ENCODE measurements around the gene TTL. TPM values are rescaled to one million over a fixed set of nuclear protein-coding genes. Genes with fewer than 3 reads are reported as not detected.

The TTL gene
- polyA plus RNA-seq, 1 donor = 37.8 TPM

DNA sequence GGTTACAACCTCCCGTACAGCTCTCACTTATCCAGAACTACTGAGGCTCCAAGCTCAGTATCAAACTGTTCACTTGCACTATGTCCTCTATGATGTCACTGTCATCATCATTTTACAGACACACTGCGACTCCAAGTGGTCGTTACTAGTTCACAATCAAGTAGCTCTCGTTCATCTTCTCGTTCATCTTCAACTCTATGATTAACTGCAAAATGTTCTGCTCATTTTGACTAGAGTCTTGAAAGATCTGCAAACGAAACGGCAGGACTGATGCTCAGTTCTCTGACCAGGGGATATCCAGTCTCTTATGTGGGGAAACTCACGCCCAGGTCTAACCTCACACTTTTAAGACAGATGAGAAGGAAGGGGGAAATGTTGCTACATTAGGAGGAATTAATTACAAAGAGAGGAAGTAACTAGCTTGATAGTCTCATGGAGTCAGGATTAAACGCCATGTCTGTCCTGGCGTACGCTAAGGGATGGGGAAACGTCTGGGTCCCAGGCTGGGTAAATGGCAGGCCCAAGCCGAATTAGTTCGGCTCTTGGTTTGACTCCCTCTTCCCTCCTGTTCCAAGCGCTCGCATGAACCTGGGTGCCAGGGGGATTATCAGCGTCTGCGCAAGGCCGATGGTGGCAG lies 101.7 kb downstream of the TTL start:
- no peak for DNase-seq (ENCODE audit: low read depth)

DNA sequence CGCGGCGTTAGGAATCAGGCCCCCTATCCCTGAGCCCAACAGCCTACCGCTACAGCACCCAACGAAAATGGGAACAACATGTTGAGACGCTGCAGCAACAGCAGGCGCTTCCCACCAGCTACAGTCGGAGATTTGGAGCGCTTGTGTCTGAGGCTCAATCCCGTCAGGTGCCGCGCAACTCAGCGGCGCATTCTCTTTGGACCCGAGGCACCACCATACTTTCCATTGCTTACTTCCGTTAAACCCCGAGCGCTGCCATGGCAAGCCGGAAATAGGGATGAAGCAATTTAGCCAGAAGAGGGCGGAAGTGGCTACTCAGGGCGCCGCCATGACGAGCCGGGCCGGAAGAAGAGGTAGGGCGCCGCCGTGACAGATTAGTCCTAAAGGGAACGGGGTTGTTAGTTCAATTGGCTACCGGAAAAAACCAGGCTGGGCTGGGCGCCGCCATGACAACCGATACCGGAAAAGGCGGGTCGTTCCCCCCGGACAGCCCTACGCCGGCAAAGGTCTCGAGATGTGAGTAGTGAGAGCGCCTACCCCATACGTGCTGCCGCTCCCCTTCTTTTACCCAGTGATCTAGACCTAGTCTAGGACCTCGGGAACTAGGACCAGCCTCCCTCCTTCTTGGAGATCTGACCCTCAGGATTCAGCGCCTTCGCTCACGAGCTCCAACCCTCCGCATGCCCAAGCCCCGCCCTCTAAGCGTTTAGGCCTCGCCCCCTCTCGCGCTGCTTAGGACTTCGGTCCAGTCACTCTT lies 102.4 kb downstream of the TTL start, which contains the start of gene CHCHD5:
TSS of gene CHCHD5 (plus strand) at position 476 of the 757 bp plus-strand sequence. CDS start at position 515, 39 bp downstream.
- peak; percentile 86 for DNase-seq (ENCODE audit: low read depth)

DNA sequence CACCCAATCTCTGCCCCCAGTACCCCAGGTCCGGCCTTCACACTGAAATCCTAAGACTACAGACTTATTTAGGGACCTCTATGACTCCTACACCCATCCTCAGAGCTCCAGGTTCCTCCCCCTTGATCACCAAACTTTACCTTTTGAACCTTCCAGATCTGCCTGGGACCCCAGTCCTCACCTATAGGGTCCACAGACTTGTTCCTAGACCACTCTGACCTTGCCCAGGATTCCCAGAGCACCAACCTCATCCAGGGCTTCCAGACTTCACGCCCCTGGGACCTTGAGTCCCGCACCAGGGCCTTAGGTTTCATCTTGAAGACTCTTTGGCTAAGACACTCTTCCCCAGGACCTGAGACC lies 102.9 kb downstream of the TTL start:
- DNase-seq (ENCODE audit: low read depth) = no peak

GRCh38 chr2:112585400-112585799 lies 103.4 kb downstream of the TTL start:
- no peak for DNase-seq (ENCODE audit: low read depth)

GRCh38 chr2:112585873-112586464 lies 104.0 kb downstream of the TTL start:
- DNase-seq (ENCODE audit: low read depth) = no peak

DNA sequence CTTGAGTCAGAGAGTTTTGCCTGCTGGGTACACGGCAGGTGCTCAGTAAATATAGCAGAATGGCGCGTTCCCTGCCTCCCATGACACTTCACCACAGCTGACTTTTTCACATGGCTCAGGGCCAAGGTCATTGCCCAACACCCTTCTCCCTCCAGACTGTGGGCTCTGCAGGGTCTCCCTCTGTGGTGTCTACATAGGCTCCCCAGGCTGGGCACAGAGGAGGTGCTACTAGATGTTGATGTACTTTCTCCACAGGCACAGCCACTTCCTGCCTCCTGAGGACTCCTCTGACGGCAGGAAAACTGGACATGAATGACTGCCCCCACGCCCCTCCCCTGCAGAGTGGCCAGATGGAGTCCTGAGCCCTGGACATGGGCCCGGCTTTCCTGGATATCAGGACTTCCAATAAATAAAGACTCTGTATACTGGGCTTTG lies 106.7 kb downstream of the TTL start:
- no peak for DNase-seq (ENCODE audit: low read depth)

Other genes starting within 250 kb of the TTL start
- 14.6 TPM for gene ZC3H8, start 227.1 kb upstream of the TTL start, polyA plus RNA-seq (ENCODE audit: insufficient read length)
- gene ZC3H6, start 206.6 kb upstream of the TTL start, polyA plus RNA-seq (ENCODE audit: insufficient read length) = 4.5 TPM
- 2.3 TPM for gene RGPD8, start 48.5 kb upstream of the TTL start, polyA plus RNA-seq (ENCODE audit: insufficient read length)
- 11.6 TPM for gene POLR1B, start 60.3 kb downstream of the TTL start, polyA plus RNA-seq (ENCODE audit: insufficient read length)
- 31.0 TPM for gene CHCHD5, start 102.5 kb downstream of the TTL start, polyA plus RNA-seq (ENCODE audit: insufficient read length)
- 19.1 TPM for gene SLC20A1, start 163.8 kb downstream of the TTL start, polyA plus RNA-seq (ENCODE audit: insufficient read length)
- 0.09 TPM for gene NT5DC4, start 238.9 kb downstream of the TTL start, polyA plus RNA-seq (ENCODE audit: insufficient read length)

All from forelimb muscle (tissue), 1 donor.